H1 (cell line): ENCODE results near the gene TARS2. TPM values are rescaled to one million over a fixed set of nuclear protein-coding genes. Genes with fewer than 3 reads are reported as not detected.

Experiments used
- CTCF ChIA-PET: fragments of 300-600 bp; sonication (Branson Sonifier 250); formaldehyde crosslinking; loops from one replicate; lab custom pipeline; 2021; ENCODE audit not compliant: partially characterized antibody; lab: Charles Lee
- POLR2A ChIA-PET: fragments of 300-600 bp; sonication (Branson Sonifier 250); formaldehyde crosslinking; loops from one replicate; lab custom pipeline; 2021; ENCODE audit warnings: inconsistent platforms; ENCODE audit not compliant: partially characterized antibody; lab: Charles Lee
- DNase-seq, 2 experiments: peaks; one replicate each; pipeline versions ENCODE4 v3.0.0 to v3.0.0-alpha.2; 2010 to 2022; ENCODE audit warnings: low spot score in 2 of 2, low read depth in 1 of 2, mixed read lengths in 1 of 2
- FAIRE-seq: peaks from 2 replicates; lab custom pipeline; 2011; peaks lifted over from hg19 to GRCh38; lab: Jason Lieb, UNC
- H2AFZ ChIP-seq: 2 replicates; pipeline ENCODE4 v1.8.1; 2012; ENCODE audit warnings: low read length, inconsistent platforms
- H2AK5ac ChIP-seq: 2 replicates; pipeline ENCODE4 v1.6.1; 2013; ENCODE audit warnings: low read depth, low read length
- H2BK120ac ChIP-seq: replicated peaks from 2 replicates; pipeline ENCODE3; 2013; ENCODE audit warnings: low read depth, low read length, inconsistent platforms
- H2BK12ac ChIP-seq: 2 replicates; pipeline ENCODE4 v1.6.1; 2013; ENCODE audit warnings: low read depth, low read length
- H2BK15ac ChIP-seq: 2 replicates; pipeline ENCODE4 v1.6.1; 2013; ENCODE audit warnings: low read length
- H2BK20ac ChIP-seq: 2 replicates; pipeline ENCODE4 v1.6.1; 2013; ENCODE audit warnings: low read length
- H2BK5ac ChIP-seq: 2 replicates; pipeline ENCODE4 v1.6.1; 2013; ENCODE audit warnings: low read depth, low read length
- H3K14ac ChIP-seq: 2 replicates; pipeline ENCODE4 v1.6.1; 2013; ENCODE audit warnings: inconsistent platforms; ENCODE audit not compliant: insufficient read length
- H3K18ac ChIP-seq: 2 replicates; pipeline ENCODE4 v1.6.1; 2013; ENCODE audit warnings: low read length; ENCODE audit errors: extremely low read depth
- H3K23ac ChIP-seq: 2 replicates; pipeline ENCODE4 v1.6.1; 2013; ENCODE audit warnings: inconsistent platforms; ENCODE audit not compliant: insufficient read length
- H3K23me2 ChIP-seq: 2 replicates; pipeline ENCODE4 v1.6.1; 2013; ENCODE audit warnings: low read depth, low read length
- H3K27ac ChIP-seq: 2 replicates; pipeline ENCODE4 v1.6.1; 2011; ENCODE audit warnings: low read depth, low read length, inconsistent platforms
- H3K27me3 ChIP-seq, 4 experiments: replicated peaks in 1 of 4; 1 replicate in 1 of 4; 2 replicates in 3 of 4; pipeline versions ENCODE4 v1.6.1 to v1.8.1; 2011 to 2013; ENCODE audit warnings: low read length in 3 of 4, mild to moderate bottlenecking in 3 of 4, inconsistent platforms in 2 of 4, mixed read lengths in 2 of 4, moderate library complexity in 1 of 4; ENCODE audit not compliant: control insufficient read depth in 3 of 4, insufficient read depth in 3 of 4; ENCODE audit errors: extremely low read depth in 1 of 4
- H3K36me3 ChIP-seq, 4 experiments: 2 replicates each; pipeline versions ENCODE4 v1.6.1 to v1.8.1; 2011 to 2013; ENCODE audit warnings: mild to moderate bottlenecking in 4 of 4, low read length in 3 of 4, moderate library complexity in 2 of 4, control low read depth in 1 of 4, inconsistent platforms in 1 of 4; ENCODE audit not compliant: insufficient read depth in 4 of 4, control insufficient read depth in 2 of 4
- H3K4ac ChIP-seq: replicated peaks from 2 replicates; pipeline ENCODE3; 2013; ENCODE audit warnings: low read length, low read depth, mixed read lengths, inconsistent platforms; ENCODE audit not compliant: insufficient read length
- H3K4me1 ChIP-seq, 4 experiments: replicated peaks in 1 of 4; 1 replicate in 1 of 4; 2 replicates in 3 of 4; pipeline versions ENCODE4 v1.6.1 to v1.8.1; 2011 to 2013; ENCODE audit warnings: low read length in 3 of 4, inconsistent platforms in 2 of 4, mixed read lengths in 1 of 4; ENCODE audit not compliant: insufficient read depth in 4 of 4, control insufficient read depth in 3 of 4
- H3K4me2 ChIP-seq, 2 experiments: 2 replicates each; pipeline versions ENCODE4 v1.6.1 to v1.8.1; 2011 to 2013; ENCODE audit warnings: low read depth in 2 of 2, low read length in 2 of 2, control low read depth in 1 of 2, inconsistent platforms in 1 of 2, mild to moderate bottlenecking in 1 of 2; ENCODE audit not compliant: insufficient read depth in 1 of 2
- H3K4me3 ChIP-seq, 4 experiments: fragments of 200-600, 300-600 bp in 1 of 4; sonication (generic), shearing (Covaris generic), sonication (Bioruptor Twin) in 1 of 4; 2 replicates each; pipeline versions ENCODE4 v1.5.1 to v1.8.1; 2011 to 2016; ENCODE audit warnings: low read length in 4 of 4, low read depth in 3 of 4, control low read depth in 2 of 4, inconsistent platforms in 2 of 4, mild to moderate bottlenecking in 2 of 4, mixed read lengths in 1 of 4, moderate library complexity in 1 of 4; ENCODE audit not compliant: insufficient read depth in 2 of 4; ENCODE audit errors: extremely low read depth in 1 of 4
- H3K56ac ChIP-seq: replicated peaks from 2 replicates; pipeline ENCODE3; 2013; ENCODE audit warnings: low read depth, mild to moderate bottlenecking, mixed read lengths, low read length, inconsistent platforms; ENCODE audit not compliant: insufficient read length
- H3K79me1 ChIP-seq: 2 replicates; pipeline ENCODE4 v1.6.1; 2013; ENCODE audit warnings: low read depth, low read length, control low read depth
- H3K79me2 ChIP-seq, 2 experiments: 2 replicates each; pipeline versions ENCODE4 v1.6.1 to v1.8.1; 2012 to 2013; ENCODE audit warnings: low read length in 2 of 2, mild to moderate bottlenecking in 2 of 2, inconsistent platforms in 1 of 2; ENCODE audit not compliant: insufficient read depth in 2 of 2, control insufficient read depth in 1 of 2
- H3K9ac ChIP-seq, 4 experiments: replicated peaks in 1 of 4; 1 replicate in 1 of 4; 2 replicates in 3 of 4; pipeline versions ENCODE4 v1.6.1 to v1.8.1; 2011 to 2013; ENCODE audit warnings: low read depth in 3 of 4, low read length in 3 of 4, control low read depth in 2 of 4, mild to moderate bottlenecking in 2 of 4, moderate library complexity in 2 of 4, inconsistent platforms in 1 of 4; ENCODE audit errors: extremely low read depth in 1 of 4
- H3K9me3 ChIP-seq, 2 experiments: 2 replicates each; pipeline versions ENCODE4 v1.6.1 to v1.8.1; 2012 to 2013; ENCODE audit warnings: mild to moderate bottlenecking in 2 of 2, moderate library complexity in 2 of 2, control low read depth in 1 of 2, inconsistent platforms in 1 of 2, low read depth in 1 of 2, low read length in 1 of 2, mixed read lengths in 1 of 2; ENCODE audit not compliant: insufficient read depth in 2 of 2
- H4K20me1 ChIP-seq, 2 experiments: replicated peaks in 1 of 2; 2 replicates each; pipeline versions ENCODE3 to v1.8.1; 2011 to 2013; ENCODE audit warnings: inconsistent platforms in 2 of 2, low read length in 2 of 2, mild to moderate bottlenecking in 1 of 2; ENCODE audit not compliant: insufficient read depth in 2 of 2, control insufficient read depth in 1 of 2
- H4K5ac ChIP-seq: 2 replicates; pipeline ENCODE4 v1.6.1; 2013; ENCODE audit warnings: low read length, low read depth, mixed read lengths, inconsistent platforms; ENCODE audit not compliant: insufficient read length
- H4K8ac ChIP-seq: 2 replicates; pipeline ENCODE4 v1.8.0; 2013; ENCODE audit warnings: mild to moderate bottlenecking, moderate library complexity, low read length, inconsistent platforms; ENCODE audit not compliant: insufficient read depth; ENCODE audit errors: extremely low read depth
- H4K91ac ChIP-seq: replicated peaks from 2 replicates; pipeline ENCODE3; 2013; ENCODE audit warnings: low read length, mixed read lengths, inconsistent platforms; ENCODE audit not compliant: insufficient read length
- RXRA ChIP-seq: IDR thresholded peaks from 2 replicates; pipeline ENCODE4 v1.6.1; 2011; ENCODE audit warnings: low read depth, mild to moderate bottlenecking, low read length, moderate library complexity; ENCODE audit not compliant: insufficient read depth
- TAF1 ChIP-seq: IDR thresholded peaks from 2 replicates; pipeline ENCODE4 v1.6.1; 2011; ENCODE audit warnings: mild to moderate bottlenecking, low read depth, low read length
- WGBS, 2 experiments: shearing (Covaris generic) in 1 of 2; methylation state at CpG; one replicate each; pipeline versions ENCODE4 v1.1.6 to v1.1.7; 2013 to 2015; ENCODE audit warnings: low lambda C conversion rate in 2 of 2, mixed read lengths in 2 of 2, inconsistent platforms in 1 of 2, low coverage in 1 of 2, missing lambda C conversion rate in 1 of 2; ENCODE audit not compliant: insufficient replicate concordance in 2 of 2, insufficient coverage in 1 of 2, insufficient read length in 1 of 2; ENCODE audit errors: extremely low coverage in 1 of 2, missing lambda C conversion rate in 1 of 2; 5-methylcytosine and 5-hydroxymethylcytosine counted together
- polyA plus RNA-seq, 7 experiments: library from polyadenylated mRNA; depleted of rRNA in 3 of 7; stranded (reverse) in 5 of 7; unstranded in 2 of 7; fragments of >200 nt in 5 of 7; fragments of 200-250 nt in 2 of 7; gene quantifications; 1 replicate in 5 of 7; 2 replicates in 1 of 7; 4 replicates in 1 of 7; pipeline versions ENCODE4 v1.2.1 to v1.2.3, GENCODE V29; 2011 to 2013; ENCODE audit warnings: missing spikeins in 2 of 7, mixed read lengths in 2 of 7
- total RNA-seq: library from RNA; stranded (reverse); fragmentation: NEBNext Ultra II Directional; extraction: Animal tissue kit (Norgen Biotek cat#: 25700); gene quantifications from 2 replicates; pipeline ENCODE4 v1.2.1, GENCODE V29; 2021

Gene TARS2
- total and polyA plus RNA-seq, 2 of the 8 experiments (the other 6 are each of a cell fraction or from before 2014, with no cell fraction given), result 38.9 to 39.1 TPM

DNA sequence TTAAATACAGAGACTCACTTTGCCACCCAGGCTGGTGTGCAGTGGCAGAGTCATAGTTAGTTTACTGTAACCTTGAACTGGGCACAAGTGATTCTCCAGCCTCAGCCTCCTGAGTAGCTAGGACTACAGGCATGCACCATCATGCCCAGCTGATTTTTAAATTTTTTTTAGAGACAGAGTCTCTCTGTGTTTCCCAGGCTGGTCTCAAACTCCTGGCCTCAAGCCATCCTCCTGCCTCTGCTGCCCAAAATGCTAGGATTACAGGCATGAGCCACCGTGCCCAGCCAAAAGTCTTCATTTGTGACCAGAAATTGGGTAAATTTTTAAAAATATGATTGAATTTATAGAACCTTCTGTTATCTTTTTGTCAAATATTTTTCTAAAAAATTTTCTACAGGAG is 17.9 kb upstream of the TARS2 start:
- no peak overlapping the region for H2AK5ac ChIP-seq
- no peaks in the 10 kb centered on the region for H3K79me1 ChIP-seq
- H3K56ac ChIP-seq, result no peak overlapping the region
- H4K20me1 ChIP-seq, result peaks cover 0 to 1% of the 10 kb centered on the region in 2 experiments
- H3K4me2 ChIP-seq, result no peak overlapping the region
- H3K27me3 ChIP-seq, result no peaks in the 10 kb centered on the region
- H3K27ac ChIP-seq, result no peak overlapping the region
- DNase-seq, result no peak
- H3K4ac ChIP-seq, result no peak overlapping the region
- H4K5ac ChIP-seq, result no peak overlapping the region
- H4K8ac ChIP-seq, result no peak overlapping the region
- no peak overlapping the region for H2BK20ac ChIP-seq
- H2BK120ac ChIP-seq, result no peak overlapping the region
- peaks cover 19 to 47% (median 29%) of the 10 kb centered on the region in 4 experiments for H3K36me3 ChIP-seq
- no peak overlapping the region for H2AFZ ChIP-seq
- POLR2A ChIA-PET, result no interaction called here
- no peak overlapping the region for H2BK5ac ChIP-seq
- no peak overlapping the region for H2BK15ac ChIP-seq
- WGBS, 2 experiments, result 94% methylated on average over 1 of the region's 1 CpG; no CpG with 5 or more reads in 1 of the 2 experiments
- H3K14ac ChIP-seq, result no peak overlapping the region
- H4K91ac ChIP-seq, result no peak overlapping the region
- H3K4me3 ChIP-seq, result no peak overlapping the region
- H3K4me1 ChIP-seq, result peaks cover 0 to 8% (median 4%) of the 10 kb centered on the region in 4 experiments; a peak in 4 of 7 replicates
- no peak overlapping the region for H2BK12ac ChIP-seq
- no peaks in the 10 kb centered on the region for H3K23me2 ChIP-seq
- no peak overlapping the region for H3K18ac ChIP-seq
- CTCF ChIA-PET, result interaction anchor here (0.6 to 1.1 kb wide), 4 partner anchors 64 to 501 kb away, joined by 3 to 4 read pairs (median 3); no protein-coding TSS in a partner anchor
- no peak overlapping the region for H3K9ac ChIP-seq
- H3K79me2 ChIP-seq, result no peaks in the 10 kb centered on the region
- no peak for FAIRE-seq
- H3K23ac ChIP-seq, result no peak overlapping the region
- no peaks in the 10 kb centered on the region for H3K9me3 ChIP-seq
- TF ChIP-seq TAF1 (no peak), RXRA (no peak)
